Spinal cord (tissue), 10 donors: ENCODE measurements around the gene CCS. TPM values are rescaled to one million over a fixed set of nuclear protein-coding genes. Genes with fewer than 3 reads are reported as not detected.
"Not testable (repeated sequence)": the region's sequence is repeated elsewhere in the genome, so short reads cannot be mapped to it uniquely, and the experiment has no call there.

Source experiments
- DNase-seq, 6 donors: peaks; one replicate each; pipeline versions ENCODE4 v3.0.0 to v3.0.0-alpha.2; 2013 to 2015; ENCODE audit warnings: low spot score in 6 of 6, low read depth in 4 of 6
- H3K27ac ChIP-seq: one replicate; pipeline ENCODE4 v1.5.1; 2013; ENCODE audit warnings: low read depth, low read length, control low read depth
- H3K27me3 ChIP-seq: one replicate; pipeline ENCODE4 v1.6.1; 2013; ENCODE audit warnings: low read length; ENCODE audit not compliant: control insufficient read depth, insufficient read depth
- H3K36me3 ChIP-seq: one replicate; pipeline ENCODE4 v1.6.1; 2013; ENCODE audit warnings: low read length; ENCODE audit not compliant: control insufficient read depth, insufficient read depth
- H3K4me1 ChIP-seq: one replicate; pipeline ENCODE4 v1.6.1; 2013; ENCODE audit warnings: low read length; ENCODE audit not compliant: control insufficient read depth, insufficient read depth
- H3K4me3 ChIP-seq: one replicate; pipeline ENCODE4 v1.5.1; 2013; ENCODE audit warnings: low read depth, low read length, control low read depth
- H3K9me3 ChIP-seq: one replicate; pipeline ENCODE4 v1.6.1; 2013; ENCODE audit warnings: low read length; ENCODE audit not compliant: control insufficient read depth, insufficient read depth
- WGBS: methylation state at CpG from one replicate; pipeline ENCODE4 v1.1.5; 2013; ENCODE audit warnings: missing lambda C conversion rate; ENCODE audit not compliant: insufficient coverage; 5-methylcytosine and 5-hydroxymethylcytosine counted together
- polyA plus RNA-seq, 2 donors: library from polyadenylated mRNA; unstranded; fragments of 120-200 nt; gene quantifications; one replicate each; pipeline ENCODE4 v1.2.1, GENCODE V29; 2013; ENCODE audit not compliant: insufficient read length in 2 of 2
- total RNA-seq, 2 donors: library from RNA; depleted of rRNA in 1 of 2; stranded (reverse); fragments of 120-200 nt in 1 of 2; fragments of >200 nt in 1 of 2; gene quantifications; one replicate each; pipeline versions ENCODE4 v1.2.3 to v1.2.4, GENCODE V29; 2013 to 2014
- donor health status: healthy.

Gene CCS
- total and polyA plus RNA-seq, 4 donors: 17.0 to 81.4 (median 61.6) TPM

DNA sequence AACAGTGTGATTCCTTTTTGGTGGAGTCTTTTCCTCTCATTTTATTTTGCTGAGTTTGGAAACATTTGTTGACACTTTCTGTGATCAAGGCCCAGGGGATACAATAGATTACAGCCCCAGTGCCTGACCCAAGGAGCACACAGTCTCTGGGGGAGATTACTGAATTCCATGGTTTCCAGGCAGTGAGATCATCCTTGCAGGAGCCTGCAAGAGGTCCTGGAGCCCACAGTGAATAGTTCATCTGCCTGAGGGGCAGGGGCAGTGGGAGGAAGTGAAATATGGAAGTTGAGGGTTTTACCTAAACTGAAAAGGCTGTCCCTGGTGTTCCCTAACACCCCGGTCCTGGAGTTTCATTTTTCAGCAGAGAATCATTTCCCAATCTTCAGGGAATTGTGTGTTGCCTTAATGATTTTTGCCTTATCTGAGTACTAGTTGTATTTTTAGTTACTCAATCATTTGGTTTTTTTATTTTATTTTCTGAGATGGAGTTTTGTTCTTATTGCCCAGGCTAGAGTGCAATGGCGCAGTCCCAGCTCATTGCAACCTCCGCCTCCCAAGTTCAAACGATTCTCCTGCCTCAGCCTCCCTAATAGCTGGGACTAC is 7.7 kb downstream of the CCS start:
- DNase-seq: peak in 1 of 6 donors; percentile 35
- H3K27ac ChIP-seq: no peak overlapping the region
- H3K9me3 ChIP-seq: no peaks in the 10 kb centered on the region
- peaks cover 55% of the 10 kb centered on the region for H3K36me3 ChIP-seq
- no CpG with 5 or more reads among the region's 4 CpGs for WGBS
- H3K4me1 ChIP-seq: peaks cover 25% of the 10 kb centered on the region
- H3K27me3 ChIP-seq: no peaks in the 10 kb centered on the region
- H3K4me3 ChIP-seq: no peak overlapping the region

- no peaks in the 10 kb centered on the region for H3K9me3 ChIP-seq
- no peaks in the 10 kb centered on the region for H3K27me3 ChIP-seq
- peaks cover 64% of the 10 kb centered on the region for H3K36me3 ChIP-seq
- no peak overlapping the region for H3K27ac ChIP-seq
- peaks cover 32% of the 10 kb centered on the region for H3K4me1 ChIP-seq
- no peak for DNase-seq
- H3K4me3 ChIP-seq: no peak overlapping the region
- WGBS: 84% methylated on average over 6 of the region's 6 CpGs
Measured at GRCh38 chr11:66603072-66603471, 10.1 kb downstream of the CCS start.

- peaks cover 35% of the 10 kb centered on the region for H3K4me1 ChIP-seq
- WGBS: 92% methylated on average over 5 of the region's 5 CpGs
- no peak overlapping the region for H3K4me3 ChIP-seq
- peaks cover 60% of the 10 kb centered on the region for H3K36me3 ChIP-seq
- no peaks in the 10 kb centered on the region for H3K27me3 ChIP-seq
- no peak overlapping the region for H3K27ac ChIP-seq
- no peaks in the 10 kb centered on the region for H3K9me3 ChIP-seq
- DNase-seq: no peak
Measured at GRCh38 chr11:66604155-66604554, 11.2 kb downstream of the CCS start.

- WGBS: 100% methylated on average over 2 of the region's 3 CpGs
- Histone ChIP-seq H3K4me1 (peaks cover 31% of the 10 kb centered on the region), H3K36me3 (peaks cover 38% of the 10 kb centered on the region), H3K27ac (peak overlapping the region; percentile 64)
- not testable (repeated sequence) for H3K4me3 ChIP-seq, DNase-seq, H3K27me3 ChIP-seq, H3K9me3 ChIP-seq
Measured at GRCh38 chr11:66606608-66607007, 13.6 kb downstream of the CCS start.

- Histone ChIP-seq H3K27me3 (no peaks in the 10 kb centered on the region), H3K4me3 (no peak overlapping the region), H3K4me1 (peaks cover 24% of the 10 kb centered on the region), H3K27ac (peak overlapping the region; percentile 64), H3K9me3 (no peaks in the 10 kb centered on the region), H3K36me3 (peaks cover 37% of the 10 kb centered on the region)
- DNase-seq: peak in 5 of 6 donors; percentile 64 to 95 (median 78)
- WGBS: 32% methylated on average over 6 of the region's 8 CpGs
Measured at GRCh38 chr11:66607126-66607834, 14.3 kb downstream of the CCS start.

- Histone ChIP-seq H3K4me3 (no peak overlapping the region), H3K4me1 (peaks cover 16% of the 10 kb centered on the region), H3K9me3 (no peaks in the 10 kb centered on the region), H3K27ac (no peak overlapping the region), H3K27me3 (no peaks in the 10 kb centered on the region), H3K36me3 (peaks cover 20% of the 10 kb centered on the region)
- no peak for DNase-seq
- WGBS: 100% methylated on average over 2 of the region's 4 CpGs
Measured at GRCh38 chr11:66609721-66610617, 17.0 kb downstream of the CCS start.

GRCh38 chr11:66612458-66612857 is 19.5 kb downstream of the CCS start:
- peaks cover 13% of the 10 kb centered on the region for H3K4me1 ChIP-seq
- no peak for DNase-seq
- H3K36me3 ChIP-seq: no peaks in the 10 kb centered on the region
- no peak overlapping the region for H3K4me3 ChIP-seq
- no peaks in the 10 kb centered on the region for H3K27me3 ChIP-seq
- H3K27ac ChIP-seq: no peak overlapping the region
- H3K9me3 ChIP-seq: no peaks in the 10 kb centered on the region
- WGBS: no CpG with 5 or more reads among the region's 1 CpG

- no peak overlapping the region for H3K4me3 ChIP-seq
- WGBS: 87% methylated on average over 10 of the region's 13 CpGs
- no peaks in the 10 kb centered on the region for H3K27me3 ChIP-seq
- DNase-seq: no peak
- peaks cover 12% of the 10 kb centered on the region for H3K4me1 ChIP-seq
- H3K9me3 ChIP-seq: no peaks in the 10 kb centered on the region
- no peaks in the 10 kb centered on the region for H3K36me3 ChIP-seq
- no peak overlapping the region for H3K27ac ChIP-seq
Measured at GRCh38 chr11:66614073-66614472, 21.1 kb downstream of the CCS start.

DNA sequence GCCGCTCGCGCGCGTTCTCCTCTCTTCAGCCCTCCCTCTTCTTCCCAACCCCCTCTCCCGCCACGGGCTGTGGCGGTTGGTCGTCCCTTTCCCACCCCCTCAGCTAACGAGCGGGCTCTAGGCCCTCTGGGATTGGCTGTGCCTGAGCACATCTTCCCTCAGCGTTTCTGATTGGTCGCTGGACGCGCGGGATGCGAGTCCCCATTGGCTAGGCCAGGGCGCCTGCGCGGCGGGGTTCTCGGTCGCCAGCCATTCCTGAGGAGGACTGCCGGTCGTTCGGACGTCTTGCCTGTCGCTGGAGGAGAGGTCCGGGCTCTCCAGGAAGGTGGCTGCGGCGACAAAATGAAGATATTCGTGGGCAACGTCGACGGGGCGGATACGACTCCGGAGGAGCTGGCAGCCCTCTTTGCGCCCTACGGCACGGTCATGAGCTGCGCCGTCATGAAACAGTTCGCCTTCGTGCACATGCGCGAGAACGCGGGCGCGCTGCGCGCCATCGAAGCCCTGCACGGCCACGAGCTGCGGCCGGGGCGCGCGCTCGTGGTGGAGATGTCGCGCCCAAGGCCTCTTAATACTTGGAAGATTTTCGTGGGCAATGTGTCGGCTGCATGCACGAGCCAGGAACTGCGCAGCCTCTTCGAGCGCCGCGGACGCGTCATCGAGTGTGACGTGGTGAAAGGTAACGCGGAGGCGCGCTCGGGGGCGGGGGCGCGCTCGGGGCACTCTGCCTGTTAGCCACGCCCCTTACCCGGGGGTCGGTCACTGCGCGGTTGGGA is 23.6 kb downstream of the CCS start, which contains the start of gene RBM14:
Gene RBM14, plus strand, starts transcription at position 252 of the 776 bp plus-strand sequence. Its CDS starts 91 bp downstream, at position 343.
- WGBS: under 1% methylated on average over 90 of the region's 90 CpGs
- Histone ChIP-seq H3K4me3 (peak within 1 kb of the TSS; percentile 92), H3K36me3 (no peaks in the 10 kb centered on the region), H3K4me1 (peaks cover 20% of the 10 kb centered on the region), H3K9me3 (no peaks in the 10 kb centered on the region), H3K27ac (peak within 1 kb of the TSS; percentile 99), H3K27me3 (no peaks in the 10 kb centered on the region)
- peak; percentile 98 to 100 (median 99) for DNase-seq
